Endometrial microvascular endothelial cells (primary cell): ENCODE data around the gene EP400. TPM values are rescaled to one million over a fixed set of nuclear protein-coding genes. Genes with fewer than 3 reads are reported as not detected.
"Not testable (repeated sequence)": the region's sequence is repeated elsewhere in the genome, so short reads cannot be mapped to it uniquely, and the experiment has no call there.

Experiments
- in situ Hi-C: cut with HindIII; loops from 2 replicates; pipeline ENCODE4 v1.10.0; 2017; ENCODE audit warnings: low sequenced_read_pairs, low pct_unique_long_range_greater_than_20kb; ENCODE audit errors: inconsistent ontology term
- total RNA-seq: library from RNA; depleted of rRNA; stranded (reverse); fragments of >200 nt; gene quantifications from one replicate; pipeline ENCODE4 v1.2.3, GENCODE V29; 2015; ENCODE audit errors: inconsistent ontology term

The EP400 gene
- total RNA-seq, 1 donor from 2014 or later, result 10.0 TPM

GRCh38 chr12:132084621-132085290, 135.0 kb downstream of the EP400 start:
- in situ Hi-C loops, result no loop called here

GRCh38 chr12:132085291-132085635, 135.5 kb downstream of the EP400 start:
- in situ Hi-C loops, result no loop called here

DNA sequence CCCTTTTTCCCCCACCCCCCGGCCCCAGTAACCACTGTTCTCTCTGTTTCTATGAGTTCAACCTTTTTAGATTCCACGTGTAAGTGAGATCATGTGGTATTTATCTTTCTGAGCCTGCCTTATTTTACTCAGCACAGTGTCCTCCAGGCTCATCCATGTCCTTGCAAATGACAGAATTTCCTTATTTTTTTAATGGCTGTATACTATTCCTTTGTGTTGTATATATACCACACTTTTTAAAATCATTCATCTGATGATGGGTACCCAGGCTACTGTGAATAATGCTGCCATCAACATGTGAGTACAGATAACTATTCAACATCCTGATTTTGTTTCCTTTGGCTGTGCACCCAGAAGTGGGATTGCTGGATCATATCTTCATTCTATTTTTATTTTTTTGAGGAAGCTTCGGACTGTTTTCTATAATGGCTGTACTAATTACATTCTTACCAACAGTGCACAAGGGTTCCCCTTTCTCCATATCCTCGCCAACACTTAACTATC, 139.7 kb downstream of the EP400 start:
- in situ Hi-C loops, result no loop called here

DNA sequence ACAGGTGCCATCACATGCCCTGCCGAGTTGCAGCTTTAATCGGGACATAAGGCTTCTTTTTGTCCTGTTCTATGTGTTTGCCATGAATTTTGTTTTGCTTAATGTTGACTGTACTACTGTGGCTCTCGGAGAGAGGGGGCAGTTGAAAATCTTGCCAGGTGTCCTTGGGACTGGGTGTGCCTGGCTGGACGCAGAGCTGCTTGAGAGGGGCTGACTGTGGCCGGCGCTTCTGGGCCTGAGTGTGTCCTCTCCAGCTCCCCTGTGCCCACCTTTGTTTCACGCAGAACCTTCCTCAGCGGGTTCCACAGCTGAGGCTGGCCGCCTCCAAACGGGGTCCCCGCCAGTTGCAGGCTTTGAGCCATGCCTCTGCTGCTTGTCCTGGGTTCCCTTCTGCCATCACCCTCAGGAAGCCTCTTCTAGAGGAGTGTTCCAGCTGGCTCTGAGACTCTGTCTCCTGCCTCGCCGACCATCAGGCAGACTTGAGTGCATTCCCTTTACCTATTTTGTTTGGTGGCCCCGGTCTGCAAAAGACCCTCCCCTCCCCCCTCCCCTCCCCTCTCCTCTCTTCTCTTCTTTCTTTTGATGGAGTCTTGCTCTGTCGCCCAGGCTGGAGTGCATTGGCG, 144.6 kb downstream of the EP400 start:
- in situ Hi-C loops, result no loop called here

- in situ Hi-C loops, result no loop called here
Measured at GRCh38 chr12:132095520-132096409, 146.0 kb downstream of the EP400 start.

DNA sequence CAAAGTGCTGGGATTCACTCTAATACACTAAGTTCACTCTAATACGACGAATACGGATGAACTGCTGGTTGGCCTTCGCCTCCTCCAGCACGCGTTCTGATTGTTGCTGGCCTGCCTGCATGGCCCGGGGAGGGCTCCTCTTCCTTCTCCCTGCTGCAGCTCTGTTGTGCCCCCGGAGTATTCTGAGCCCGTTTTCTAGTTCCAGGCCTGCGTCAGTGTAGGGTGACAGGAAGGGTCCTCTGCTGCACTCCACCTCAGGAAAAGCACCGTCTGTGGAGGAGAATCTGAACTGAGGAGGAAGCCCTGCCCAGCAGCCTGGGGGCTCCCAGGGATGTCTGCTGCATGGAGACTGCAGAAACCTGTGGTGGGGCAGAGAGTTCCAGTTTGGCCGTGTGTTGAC, 150.0 kb downstream of the EP400 start:
- in situ Hi-C loops, result no loop called here

GRCh38 chr12:132100306-132101065, 150.7 kb downstream of the EP400 start:
- in situ Hi-C loops, result no loop called here

DNA sequence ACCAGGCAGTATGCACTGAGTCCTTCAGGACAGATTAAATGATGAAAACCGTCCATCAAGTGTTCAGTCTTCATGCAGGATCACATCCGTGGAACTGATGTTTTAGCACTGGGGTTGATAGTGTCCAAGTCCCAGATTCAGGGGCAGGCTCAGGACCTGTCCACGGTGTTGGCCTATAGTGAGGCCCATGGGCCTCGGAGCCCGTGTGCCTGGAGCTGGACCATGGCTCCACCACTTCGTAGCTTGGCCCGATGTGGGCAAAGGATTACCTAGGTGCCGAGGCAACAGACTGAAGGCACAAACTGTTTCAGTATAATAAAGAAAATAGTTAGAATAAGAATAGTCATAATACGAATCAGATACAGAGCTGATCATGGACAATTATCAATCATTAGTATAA, 152.6 kb downstream of the EP400 start:
- in situ Hi-C loops, result no loop called here

DNA sequence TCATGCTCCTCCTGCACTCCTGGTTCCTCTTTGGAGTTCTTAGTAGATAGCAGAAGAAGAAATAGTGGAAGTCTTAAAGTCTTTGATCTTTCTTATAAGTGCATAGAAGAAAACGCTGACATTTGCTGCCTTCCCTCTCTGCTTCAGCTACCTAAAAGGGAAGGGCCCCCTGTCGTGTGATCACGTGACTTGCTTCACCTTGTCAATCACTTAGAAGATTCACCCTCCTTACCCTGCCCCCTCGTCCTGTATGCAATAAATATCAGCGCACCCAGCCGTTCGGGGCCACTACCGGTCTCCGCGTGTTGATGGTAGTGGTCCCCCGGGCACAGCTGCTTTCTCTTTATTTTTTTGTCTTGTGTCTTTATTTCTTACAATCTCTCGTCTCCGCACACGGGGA, 153.3 kb downstream of the EP400 start:
- in situ Hi-C loops, result not testable (repeated sequence)

DNA sequence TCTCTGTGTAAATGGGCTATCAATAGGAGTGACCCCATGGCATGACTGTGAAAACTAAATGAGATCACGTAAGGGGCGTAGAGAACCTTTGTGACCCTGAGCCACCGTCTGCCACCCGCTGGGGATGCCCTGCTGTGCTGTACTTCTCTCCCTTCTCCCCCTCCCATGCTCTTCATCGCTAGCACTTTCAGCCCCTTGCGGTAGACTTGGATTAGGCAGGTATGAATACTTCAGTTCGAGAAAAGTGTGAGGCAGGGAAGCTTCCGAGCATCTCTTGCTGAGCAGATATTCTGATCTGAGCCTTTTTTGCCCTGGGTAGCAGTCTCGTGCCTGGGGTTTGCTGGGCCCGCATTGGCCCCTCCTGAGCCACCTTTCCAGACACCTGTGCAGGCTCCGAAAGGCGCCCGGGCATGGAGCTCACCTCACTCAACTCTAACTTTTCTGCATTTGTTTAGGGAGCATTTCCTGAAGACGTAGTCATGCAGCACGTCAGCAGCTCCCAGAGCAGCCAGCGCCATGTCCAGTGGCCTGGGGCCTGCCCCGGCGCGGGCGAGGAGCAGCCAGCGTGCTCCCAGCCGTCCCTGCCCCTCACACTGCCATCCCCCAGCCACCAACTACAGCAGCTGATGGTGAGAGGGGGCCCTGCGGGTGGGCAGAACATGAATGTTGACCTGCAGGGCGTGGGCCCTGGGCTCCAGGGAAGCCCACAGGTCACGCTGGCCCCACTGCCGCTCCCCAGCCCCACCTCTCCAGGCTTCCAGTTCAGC, 154.0 kb downstream of the EP400 start:
- in situ Hi-C loops, result no loop called here

DNA sequence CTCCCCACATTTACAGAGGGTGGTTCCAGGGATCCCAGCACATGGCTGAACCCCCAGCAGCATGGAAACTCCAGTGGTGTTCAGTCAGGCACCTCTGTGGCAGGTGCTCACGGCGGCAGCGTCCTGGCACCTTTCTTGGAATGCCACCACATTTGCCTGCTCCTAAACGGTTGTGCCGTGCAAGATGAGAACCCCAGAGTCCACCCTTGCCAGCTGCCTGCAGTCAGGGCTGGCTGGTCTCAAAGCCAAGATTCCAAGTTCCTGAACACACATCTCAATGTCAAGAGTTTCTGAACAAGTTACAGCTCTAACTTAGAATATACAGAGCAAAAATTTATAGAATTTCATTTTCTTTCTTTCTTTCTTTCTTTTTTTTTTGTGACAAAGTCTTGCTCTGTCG, 155.7 kb downstream of the EP400 start:
- in situ Hi-C loops, result no loop called here

- in situ Hi-C loops, result no loop called here
Measured at GRCh38 chr12:132106921-132107320, 157.2 kb downstream of the EP400 start.

DNA sequence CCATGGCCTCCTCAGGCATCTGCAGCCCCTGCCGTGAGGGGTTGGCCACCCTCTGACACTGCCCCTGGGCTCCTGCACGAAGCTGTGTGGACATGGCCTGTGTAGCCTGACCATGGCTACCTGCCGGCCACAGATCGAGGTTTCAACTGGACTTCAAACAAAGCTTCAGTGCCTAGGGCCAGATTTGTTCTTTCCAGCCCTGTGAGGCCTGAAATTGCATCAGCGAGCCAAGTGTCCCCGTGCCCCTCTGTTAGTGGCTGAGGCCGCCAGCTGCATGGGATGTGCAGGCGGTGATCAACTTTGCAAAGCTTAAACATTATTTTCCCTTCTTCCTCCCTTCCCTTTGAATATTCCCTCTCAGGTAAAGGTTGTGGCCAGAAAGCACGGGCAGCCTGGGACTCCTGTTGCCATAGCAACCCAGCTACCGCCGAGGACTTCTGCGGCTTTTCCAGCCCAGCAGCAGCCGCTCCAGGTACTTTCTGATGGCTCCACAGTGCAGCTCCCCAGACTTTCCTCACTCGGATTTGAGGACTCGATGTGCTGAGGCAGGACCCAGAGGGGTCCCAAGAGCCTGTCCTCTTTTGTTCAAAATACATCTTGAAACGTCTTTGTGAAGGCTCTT, 158.6 kb downstream of the EP400 start:
- in situ Hi-C loops, result no loop called here

- in situ Hi-C loops, result no loop called here
Measured at GRCh38 chr12:132109741-132110140, 160.0 kb downstream of the EP400 start.

GRCh38 chr12:132110677-132111076, 160.9 kb downstream of the EP400 start:
- in situ Hi-C loops, result no loop called here

DNA sequence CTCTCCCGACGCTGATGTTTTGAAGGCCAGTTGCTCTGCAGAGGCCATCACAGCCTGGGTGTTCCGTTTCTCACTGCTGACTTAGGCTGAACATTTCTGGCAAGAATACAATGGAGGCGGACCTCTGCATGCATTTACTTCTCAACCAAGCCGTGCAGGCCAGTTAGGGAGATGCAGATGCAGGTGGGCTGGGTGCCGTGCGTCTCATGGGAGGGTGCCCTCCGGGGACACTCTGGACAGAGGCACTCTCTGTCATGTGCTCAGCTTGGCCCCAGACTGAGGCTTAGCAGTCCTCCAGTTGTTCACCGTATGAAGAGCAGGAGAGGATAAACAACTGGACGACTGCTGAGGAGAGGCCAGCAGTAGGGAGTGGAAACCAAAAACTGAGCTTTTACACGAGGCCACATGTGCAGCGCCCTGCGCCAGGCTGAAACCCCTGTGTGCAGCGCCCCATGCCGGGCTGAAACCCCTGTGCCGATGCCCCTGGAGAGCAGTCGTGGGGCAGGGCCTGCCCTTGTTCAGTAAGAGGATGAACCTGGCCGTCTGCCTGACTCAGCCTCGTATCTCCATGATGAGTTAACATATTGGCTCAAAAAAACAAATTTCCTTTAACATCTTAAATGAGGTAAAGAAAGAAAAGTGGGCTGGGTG, 162.0 kb downstream of the EP400 start:
- in situ Hi-C loops, result no loop called here

DNA sequence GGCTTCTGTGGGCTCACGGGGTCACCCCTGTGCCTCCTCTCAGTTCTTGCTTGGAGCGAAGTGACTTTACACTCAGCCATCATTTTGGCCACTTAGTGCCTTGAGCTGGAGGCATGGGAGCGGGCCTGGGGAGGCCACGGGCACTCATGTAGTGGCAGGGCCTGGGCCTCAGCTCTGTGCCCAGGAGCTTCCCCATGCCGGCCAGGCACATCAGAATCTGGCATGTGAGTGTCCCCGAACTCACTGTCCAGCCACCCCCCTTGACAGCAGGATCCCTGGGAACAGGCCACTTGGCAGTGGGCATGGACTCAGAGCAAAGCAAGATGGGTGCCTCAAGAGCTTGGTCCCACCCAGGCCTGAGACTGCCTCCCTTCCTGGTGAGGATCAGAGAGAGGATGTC, 164.9 kb downstream of the EP400 start:
- in situ Hi-C loops, result no loop called here

DNA sequence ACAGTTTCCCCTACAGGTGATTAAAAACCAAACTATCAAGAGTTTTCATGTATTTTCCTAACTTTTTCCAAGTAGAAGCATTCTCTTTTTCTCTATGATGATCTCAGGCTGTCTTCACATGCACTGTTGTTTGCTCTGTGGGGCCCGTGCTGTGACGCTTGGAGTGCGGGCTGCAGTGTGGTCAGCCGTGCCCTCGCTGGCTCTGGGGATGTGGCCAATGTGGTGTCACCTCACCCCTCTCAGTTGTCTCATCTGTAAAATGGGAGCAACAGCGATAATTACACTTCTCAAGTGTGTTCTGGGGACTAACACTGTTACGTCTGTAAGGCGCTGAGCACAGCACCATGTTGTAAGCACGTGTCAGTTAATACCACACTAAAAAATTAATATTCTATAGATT, 165.8 kb downstream of the EP400 start:
- in situ Hi-C loops, result no loop called here
